Stimulated activated CD4-positive, alpha-beta T cell treated with anti-CD3 and anti-CD28 coated beads, Interleukin-2, amount 100 ng/mL, for 4 hours (primary cell): ENCODE measurements around the gene WNT4.

Experiments
- DNase-seq: peaks from one replicate; pipeline ENCODE4 v3.0.0-alpha.2; 2020; ENCODE audit warnings: low read depth

Gene WNT4

GRCh38 chr1:22129501-22130117, 13.3 kb downstream of the WNT4 start:
- DNase-seq, result no peak

GRCh38 chr1:22128392-22128791, 14.5 kb downstream of the WNT4 start:
- DNase-seq, result no peak

- no peak for DNase-seq
Measured at GRCh38 chr1:22127731-22128130, 15.2 kb downstream of the WNT4 start.

GRCh38 chr1:22127248-22127647, 15.6 kb downstream of the WNT4 start:
- DNase-seq, result no peak

GRCh38 chr1:22126531-22126930, 16.4 kb downstream of the WNT4 start:
- no peak for DNase-seq

- DNase-seq, result no peak
Measured at GRCh38 chr1:22124592-22125229, 18.2 kb downstream of the WNT4 start.

GRCh38 chr1:22123901-22124404, 18.9 kb downstream of the WNT4 start:
- DNase-seq, result no peak

GRCh38 chr1:22123071-22123390, 19.9 kb downstream of the WNT4 start:
- DNase-seq, result no peak

GRCh38 chr1:22122273-22123070, 20.4 kb downstream of the WNT4 start:
- DNase-seq, result no peak

- no peak for DNase-seq
Measured at GRCh38 chr1:22121421-22121911, 21.4 kb downstream of the WNT4 start.

- DNase-seq, result no peak
Measured at GRCh38 chr1:22120469-22120790, 22.5 kb downstream of the WNT4 start.

GRCh38 chr1:22119626-22120468, 23.1 kb downstream of the WNT4 start:
- no peak for DNase-seq

- no peak for DNase-seq
Measured at GRCh38 chr1:22118291-22118992, 24.5 kb downstream of the WNT4 start.

- DNase-seq, result no peak
Measured at GRCh38 chr1:22117851-22118250, 25.0 kb downstream of the WNT4 start.

GRCh38 chr1:22117238-22117637, 25.7 kb downstream of the WNT4 start:
- no peak for DNase-seq

- DNase-seq, result no peak
Measured at GRCh38 chr1:22115286-22115685, 27.6 kb downstream of the WNT4 start.

GRCh38 chr1:22114083-22115012, 28.5 kb downstream of the WNT4 start:
- no peak for DNase-seq

GRCh38 chr1:22112554-22112953, 30.3 kb downstream of the WNT4 start:
- DNase-seq, result no peak

GRCh38 chr1:22111620-22112019, 31.3 kb downstream of the WNT4 start:
- no peak for DNase-seq

- no peak for DNase-seq
Measured at GRCh38 chr1:22111115-22111514, 31.8 kb downstream of the WNT4 start.

GRCh38 chr1:22110016-22110415, 32.9 kb downstream of the WNT4 start:
- DNase-seq, result no peak
